Measurements from ENCODE around the gene FUOM.

The FUOM gene

DNA sequence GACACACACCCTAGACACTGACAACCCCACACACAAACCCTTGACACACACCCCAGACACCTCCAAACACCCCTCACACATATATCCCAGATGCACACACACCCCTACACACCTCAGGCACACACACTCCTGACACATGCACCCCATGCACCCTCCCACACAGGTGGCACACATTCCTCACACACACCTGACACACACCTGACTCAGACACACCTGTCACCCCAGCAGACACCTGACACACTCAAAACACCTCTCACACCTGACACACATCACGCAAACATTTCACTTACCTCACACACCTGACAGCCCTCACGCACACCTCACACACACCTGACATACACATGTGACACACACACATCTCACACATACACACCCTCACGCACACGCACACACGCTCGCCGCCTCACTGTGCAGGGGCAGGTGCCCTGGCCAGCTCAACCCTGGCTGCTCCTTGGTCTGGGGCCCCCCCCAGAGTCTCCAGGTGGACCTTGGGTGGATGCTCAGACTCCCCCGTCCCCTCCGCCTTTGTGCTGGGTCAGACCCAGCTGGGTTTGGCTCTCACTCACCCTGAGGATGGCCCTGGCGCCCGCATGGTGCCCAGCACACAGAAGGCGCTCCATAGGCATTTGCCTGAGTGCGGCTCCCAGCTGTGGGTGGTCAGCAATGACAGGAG is 18.0 kb downstream of the FUOM start:
- TF ChIP-seq CTCF (IDR thresholded peaks at IDR 0.05) = no peak

DNA sequence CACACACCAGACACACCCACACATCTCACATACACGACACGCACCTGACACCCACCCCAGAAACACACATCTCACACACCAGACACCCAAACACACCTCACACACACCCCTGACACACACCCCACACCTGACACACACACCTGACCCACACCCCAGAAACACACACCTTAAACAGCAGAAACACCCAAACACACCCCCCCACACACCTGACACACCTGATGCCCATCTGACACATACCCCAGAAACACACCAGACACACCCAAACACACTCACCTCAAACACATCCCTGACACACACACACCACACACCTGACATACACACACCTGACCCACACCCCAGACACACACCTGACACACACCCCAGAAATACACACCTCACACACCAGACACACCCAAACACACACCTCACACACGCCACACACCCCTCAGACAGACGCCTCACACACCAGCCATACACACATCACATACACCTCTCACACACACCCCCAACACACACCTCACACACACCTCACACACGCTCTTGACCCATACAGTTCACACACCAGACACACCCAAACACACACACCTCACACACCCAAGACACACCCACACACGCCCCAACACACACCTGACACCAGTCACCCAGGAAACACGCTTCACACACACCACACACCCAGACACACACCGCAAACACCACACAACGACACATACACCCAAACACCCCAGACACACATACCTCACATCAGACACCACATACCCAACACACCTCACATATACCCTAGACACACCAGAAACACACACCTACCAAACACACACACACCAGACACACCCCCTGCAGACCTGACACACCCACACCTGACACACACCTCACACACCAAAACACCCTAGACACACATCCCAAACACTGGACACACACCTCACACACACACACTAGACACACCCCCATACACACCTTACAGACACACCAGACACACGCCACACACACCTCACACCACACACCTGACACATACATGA is 19.4 kb downstream of the FUOM start:
- no peak for TF ChIP-seq CTCF (IDR thresholded peaks at IDR 0.05)

DNA sequence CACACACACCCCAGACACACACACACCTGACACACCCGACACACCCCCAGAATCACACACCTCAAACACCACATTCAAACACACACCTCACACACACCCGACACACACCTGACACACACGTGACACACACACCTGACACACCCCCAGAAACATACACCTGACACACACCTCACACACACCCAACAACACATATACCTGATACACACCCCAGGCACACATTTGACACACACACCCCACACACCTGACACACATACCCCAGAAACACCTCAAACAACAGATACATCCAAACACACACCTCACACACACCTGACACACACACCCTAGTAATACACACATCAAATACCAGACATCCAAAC is 20.5 kb downstream of the FUOM start:
- no peak for TF ChIP-seq CTCF (IDR thresholded peaks at IDR 0.05)

DNA sequence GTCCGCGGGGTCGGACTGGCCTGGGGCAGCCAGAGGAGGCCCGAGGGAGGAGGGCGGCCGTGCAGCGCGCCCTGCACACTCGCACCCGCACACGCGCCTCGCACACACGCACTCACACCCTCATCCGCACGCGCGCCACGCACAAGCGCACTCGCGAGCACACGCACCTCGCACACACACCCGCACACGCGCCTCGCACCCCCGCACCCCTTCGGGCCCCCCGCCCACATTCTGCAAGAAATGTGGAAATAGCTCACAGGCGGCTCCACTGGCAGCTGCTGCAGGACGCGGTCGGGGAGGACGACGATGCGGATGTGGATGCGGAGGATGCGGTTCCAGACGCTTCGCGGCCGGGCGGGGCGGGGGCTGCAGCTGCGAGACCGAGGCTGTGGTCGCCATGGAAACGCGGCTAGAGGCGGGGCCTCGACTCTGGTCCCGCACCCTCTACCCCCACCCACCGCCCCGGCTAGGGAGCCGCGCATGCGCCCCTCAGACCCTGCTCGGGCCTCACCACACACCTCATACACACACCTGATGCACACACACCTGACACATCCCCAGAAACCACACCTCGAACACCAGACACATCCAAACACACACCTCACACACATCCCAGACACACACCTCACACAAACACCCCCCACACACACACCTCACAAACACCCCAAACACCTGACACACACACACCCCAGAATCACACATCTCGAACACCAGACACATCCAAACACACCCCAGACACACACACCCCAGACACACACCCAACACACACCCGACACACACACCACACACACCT is 21.0 kb downstream of the FUOM start, which contains the start of gene CALY:
Gene CALY (minus strand): TSS at position 320 of the 793 bp plus-strand sequence. CDS start 7,907 bp downstream, outside the sequence.
- TF ChIP-seq CTCF (IDR thresholded peaks at IDR 0.05) = no peak

DNA sequence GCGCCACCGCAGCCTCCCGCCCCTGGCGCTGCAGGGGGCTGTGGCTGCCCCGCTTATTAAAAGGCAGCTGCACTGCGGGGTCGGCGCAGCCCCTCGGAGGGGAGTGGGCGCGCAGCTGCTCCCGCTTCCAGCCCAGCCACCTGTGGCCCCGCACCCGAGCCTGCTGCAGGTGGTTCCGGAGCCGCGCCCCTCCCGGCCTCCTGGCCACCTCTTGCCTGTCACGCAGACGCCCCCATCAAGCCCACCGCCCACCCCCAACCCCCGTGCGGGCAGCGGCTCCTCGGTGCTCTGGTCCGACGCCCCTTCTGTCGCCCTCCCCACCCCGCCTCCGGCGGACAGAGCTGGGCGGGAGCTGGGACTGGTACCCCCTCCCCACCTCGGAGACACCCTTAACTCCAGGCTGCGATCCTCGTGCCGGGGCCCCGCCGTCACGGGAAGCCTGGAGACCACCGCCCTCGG is 21.7 kb downstream of the FUOM start:
- no peak for TF ChIP-seq CTCF (IDR thresholded peaks at IDR 0.05)

DNA sequence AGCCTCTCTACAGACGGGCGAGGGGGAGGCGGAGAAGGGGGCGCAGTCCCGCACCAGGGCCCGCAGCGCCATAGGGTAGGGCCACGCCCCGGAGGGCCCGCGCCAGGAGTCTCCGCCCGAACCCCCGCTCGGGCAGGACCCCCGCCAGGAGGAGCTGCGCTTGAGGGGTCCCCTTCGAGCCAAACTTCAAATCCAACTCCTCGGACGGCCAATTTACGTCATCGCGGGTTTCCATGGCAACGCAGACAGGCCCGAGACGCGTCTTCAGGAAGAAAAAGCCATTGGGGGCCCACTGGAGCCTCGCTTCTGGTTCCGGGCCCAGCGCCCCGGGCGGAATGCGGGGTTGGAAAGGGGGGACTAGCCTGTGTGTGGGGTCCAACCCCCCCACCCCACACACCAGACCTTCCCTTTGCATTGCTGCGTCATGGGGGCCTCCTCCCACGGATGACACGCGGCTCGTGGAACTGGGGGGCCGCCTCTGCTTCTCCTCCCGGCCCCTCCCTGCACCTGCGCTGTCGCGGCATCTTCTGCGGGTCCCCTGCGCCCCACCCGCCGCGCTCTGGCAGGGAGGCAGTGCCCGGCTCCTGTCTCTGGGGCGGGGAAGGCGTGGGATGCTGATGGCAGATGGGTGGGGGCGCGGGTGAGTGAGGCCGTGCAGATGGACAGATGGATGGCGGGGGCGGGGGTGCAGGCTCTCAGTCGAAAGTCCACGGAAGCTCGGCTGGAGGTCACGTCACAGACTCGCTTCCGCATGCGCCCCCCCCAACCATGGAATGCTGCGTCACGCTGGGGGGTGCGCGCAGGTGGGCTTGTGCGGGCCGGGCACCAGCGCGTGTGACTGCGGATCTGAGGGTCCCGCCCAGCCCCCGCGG is 22.3 kb downstream of the FUOM start:
- TF ChIP-seq CTCF (IDR thresholded peaks at IDR 0.05) = no peak

Data from LNCAP (cell line).